Right cardiac atrium (tissue), 5 donors: ENCODE measurements around the gene BSND. TPM values are rescaled to one million over a fixed set of nuclear protein-coding genes. Genes with fewer than 3 reads are reported as not detected.

Experiments used
- ATAC-seq, 2 donors: fragments of 200-7000 bp; cut with Tn5 transposase; one replicate each; pipeline versions ENCODE4 v1.8.0 to v1.9.1; 2020; ENCODE audit warnings: moderate library complexity in 2 of 2, mild to moderate bottlenecking in 1 of 2
- DNase-seq, 3 donors: peaks; one replicate each; pipeline ENCODE4 v3.0.0-alpha.2; 2020
- H3K27ac ChIP-seq: one replicate; pipeline ENCODE4 v1.5.1; 2013; ENCODE audit warnings: mild to moderate bottlenecking, low read length, control low read depth, moderate library complexity
- H3K27me3 ChIP-seq: one replicate; pipeline ENCODE4 v1.6.1; 2013; ENCODE audit not compliant: control insufficient read depth, insufficient read depth
- H3K4me1 ChIP-seq: one replicate; pipeline ENCODE4 v1.6.1; 2013; ENCODE audit warnings: low read length; ENCODE audit not compliant: control insufficient read depth, insufficient read depth
- H3K4me3 ChIP-seq: one replicate; pipeline ENCODE4 v1.5.1; 2013; ENCODE audit warnings: low read length, control low read depth
- H3K9me3 ChIP-seq: one replicate; pipeline ENCODE4 v1.6.1; 2013; ENCODE audit warnings: low read length; ENCODE audit not compliant: control insufficient read depth
- WGBS: extraction: QIAGEN DNeasy Blood & Tissue Kit; methylation state at CpG from one replicate; pipeline ENCODE4 v1.1.7; 2013; 5-methylcytosine and 5-hydroxymethylcytosine counted together
- intact Hi-C, 4 donors: fragments of 100-400 bp; cut with DNase I; formaldehyde crosslinking; loops; one replicate each; pipeline versions ENCODE4 v1.11.0 to v1.14.0; 2022 to 2023
- long read RNA-seq, 4 donors: library from polyadenylated mRNA; unstranded; transcript quantifications; one replicate each; pipeline ENCODE4 v2.0.0, GENCODE V29; 2020 to 2021
- polyA plus RNA-seq: library from polyadenylated mRNA; stranded (reverse); fragments of 200-250 nt; gene quantifications from one replicate; pipeline ENCODE4 v1.2.3, GENCODE V29; 2013
- total RNA-seq, 4 donors: library from RNA; stranded (reverse); fragmentation: NEBNext Ultra II Directional; extraction: Animal tissue kit (Norgen Biotek cat#: 25700); gene quantifications; one replicate each; pipeline ENCODE4 v1.2.1, GENCODE V29; 2021
- donor health status: healthy with polysubstance abuse.
- donor health status: DM: no; HTN: yes; CAD: no.
- donor health status: DM: no; HTN: no; CAD: no.
- donor health status: DM: no; HTN: yes; CAD: no; lungs with severe emphysema.
- donor health status: DM: yes; HTN: yes; CAD: no.

Gene BSND
- total RNA-seq (not detected), polyA plus RNA-seq (not detected)
- long read RNA-seq, donor 1 = 0 reads
- long read RNA-seq, donor 2 = 0 reads
- long read RNA-seq, donor 3 = 0 reads
- long read RNA-seq, donor 4 = 0 reads

DNA sequence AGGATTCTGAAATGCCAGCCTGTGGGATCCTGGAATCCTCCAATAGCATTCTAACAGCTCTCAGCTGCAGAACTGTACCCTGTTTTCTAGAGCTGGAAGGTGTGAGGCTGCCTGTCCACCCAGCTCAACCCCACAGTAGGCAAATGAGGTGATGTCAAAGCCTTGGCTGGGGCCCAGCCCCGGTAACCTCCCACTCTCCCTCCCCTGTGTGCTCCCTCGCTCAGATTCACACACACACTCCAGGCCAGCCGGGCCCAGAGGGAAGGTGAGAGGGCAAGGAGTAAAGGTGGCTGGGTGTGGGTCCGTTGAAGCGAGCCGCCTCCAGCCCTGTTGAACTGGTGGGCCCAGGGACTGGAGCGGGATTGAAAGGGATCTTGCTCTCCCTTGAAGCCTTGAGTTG, at the start of gene BSND:
Gene BSND, plus strand, starts transcription at position 257 of the 400 bp plus-strand sequence. CDS start 254 bp downstream, outside the sequence.
- ATAC-seq (no peak), DNase-seq (peak in 1 of 3 donors; percentile 37)
- no peaks in the 10 kb centered on the region for H3K27me3 ChIP-seq
- H3K4me3 ChIP-seq = no peak within 1 kb of the TSS
- H3K9me3 ChIP-seq = no peaks in the 10 kb centered on the region
- H3K27ac ChIP-seq = no peak within 1 kb of the TSS
- WGBS = 63% methylated on average over 7 of the region's 7 CpGs
- intact Hi-C loops = loop anchor here in 2 of 4 donors (5.0 kb wide), 1 partner anchor 46 kb away; no protein-coding TSS in a partner anchor
- no peaks in the 10 kb centered on the region for H3K4me1 ChIP-seq

DNA sequence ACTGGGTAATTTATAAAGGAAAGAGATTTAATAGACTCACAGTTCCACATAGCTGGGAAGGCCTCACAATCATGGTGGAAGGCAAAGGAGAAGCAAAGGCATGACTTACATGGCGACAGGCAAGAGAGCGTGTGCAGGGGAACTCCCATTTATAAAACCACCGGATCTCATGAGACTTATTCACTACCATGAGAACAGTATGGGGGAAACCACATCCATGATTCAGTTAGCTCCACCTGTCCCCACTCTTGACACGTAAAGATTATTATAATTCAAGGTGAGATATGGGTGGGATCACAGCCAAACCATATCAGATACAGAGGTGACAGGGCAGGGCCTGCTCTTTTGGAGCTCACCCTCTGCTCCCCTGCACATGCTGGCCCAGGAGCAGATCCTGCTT, 49.7 kb upstream of the BSND start:
- peaks cover 3% of the 10 kb centered on the region for H3K4me1 ChIP-seq
- H3K27ac ChIP-seq = no peak overlapping the region
- DNase-seq (no peak), ATAC-seq (no peak)
- no peak overlapping the region for H3K4me3 ChIP-seq
- intact Hi-C loops = no loop called here
- no peaks in the 10 kb centered on the region for H3K27me3 ChIP-seq
- 85% methylated on average over 4 of the region's 4 CpGs for WGBS
- no peaks in the 10 kb centered on the region for H3K9me3 ChIP-seq

DNA sequence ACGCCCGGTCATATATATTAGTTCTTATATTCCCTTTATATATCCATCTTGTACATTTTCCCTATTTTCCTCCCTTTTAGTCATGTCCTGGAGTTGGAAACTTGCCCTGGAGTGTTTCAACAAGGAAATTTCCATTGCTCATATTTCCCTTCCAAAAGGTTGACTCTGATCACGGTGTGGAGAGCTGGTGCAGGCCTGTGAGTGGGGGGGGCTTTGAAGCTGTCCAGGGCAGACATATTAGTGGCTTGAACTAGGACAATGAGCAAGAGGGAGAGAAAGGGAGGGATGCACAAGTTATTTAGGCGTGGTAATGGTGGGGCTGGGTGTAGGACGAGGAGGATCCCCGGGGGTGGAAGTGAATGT, 48.7 kb upstream of the BSND start:
- 51% methylated on average over 6 of the region's 6 CpGs for WGBS
- H3K27me3 ChIP-seq = no peaks in the 10 kb centered on the region
- no peak overlapping the region for H3K4me3 ChIP-seq
- peaks cover 3% of the 10 kb centered on the region for H3K4me1 ChIP-seq
- no peaks in the 10 kb centered on the region for H3K9me3 ChIP-seq
- DNase-seq (no peak), ATAC-seq (peak in 1 of 2 donors; percentile 82)
- no peak overlapping the region for H3K27ac ChIP-seq
- intact Hi-C loops = loop anchor here (2.0 to 5.0 kb wide), 3 partner anchors 47 to 72 kb away; partner anchors contain the start of gene BSND (in 2 of the 4)

DNA sequence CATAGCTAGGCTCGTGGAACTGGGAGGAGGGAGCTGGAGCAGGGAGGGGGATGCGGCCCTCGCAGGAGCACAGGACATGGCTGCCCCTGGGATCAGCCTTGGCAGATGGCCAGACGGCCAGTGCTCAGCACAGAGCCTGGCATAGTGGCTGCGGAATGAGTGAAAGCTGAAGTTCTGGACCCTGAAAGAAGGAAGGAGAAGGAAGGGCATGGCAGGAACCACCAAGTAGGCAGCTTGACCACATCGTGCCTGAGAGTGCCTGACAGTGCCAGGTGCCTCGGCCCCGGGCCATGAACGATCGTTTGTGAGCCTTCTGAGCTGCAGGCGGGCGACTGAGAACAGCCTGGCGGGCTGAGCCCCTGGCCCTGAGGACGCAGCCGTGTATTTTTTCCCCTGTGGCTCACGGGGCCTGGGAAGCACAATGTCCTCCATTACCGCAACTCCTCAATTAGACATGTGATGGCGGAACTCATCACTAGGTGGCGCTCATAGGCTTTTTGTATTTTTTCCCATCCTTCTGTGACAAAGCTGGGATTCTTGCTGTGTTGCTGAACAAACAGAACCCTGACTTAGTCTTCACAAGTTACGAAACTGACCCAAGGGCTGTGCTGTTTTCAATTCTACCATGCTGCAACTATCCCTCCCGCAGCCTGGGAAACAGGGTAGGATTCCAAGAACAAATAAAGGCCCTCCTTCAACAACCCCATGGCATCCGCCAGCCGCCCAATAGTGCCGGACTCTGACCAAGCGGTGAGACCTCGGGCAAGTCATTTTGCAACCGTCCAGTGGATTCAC, 48.2 kb upstream of the BSND start:
- peaks cover 3% of the 10 kb centered on the region for H3K4me1 ChIP-seq
- H3K4me3 ChIP-seq = no peak overlapping the region
- ATAC-seq (peak; percentile 87), DNase-seq (peak; percentile 72 to 84 (median 80))
- H3K27ac ChIP-seq = peak overlapping the region; percentile 65
- intact Hi-C loops = loop anchor here (2.0 to 5.0 kb wide), 3 partner anchors 46 to 72 kb away; partner anchors contain the start of gene BSND (in 2 of the 4)
- 23% methylated on average over 27 of the region's 27 CpGs for WGBS
- H3K27me3 ChIP-seq = no peaks in the 10 kb centered on the region
- H3K9me3 ChIP-seq = no peaks in the 10 kb centered on the region

DNA sequence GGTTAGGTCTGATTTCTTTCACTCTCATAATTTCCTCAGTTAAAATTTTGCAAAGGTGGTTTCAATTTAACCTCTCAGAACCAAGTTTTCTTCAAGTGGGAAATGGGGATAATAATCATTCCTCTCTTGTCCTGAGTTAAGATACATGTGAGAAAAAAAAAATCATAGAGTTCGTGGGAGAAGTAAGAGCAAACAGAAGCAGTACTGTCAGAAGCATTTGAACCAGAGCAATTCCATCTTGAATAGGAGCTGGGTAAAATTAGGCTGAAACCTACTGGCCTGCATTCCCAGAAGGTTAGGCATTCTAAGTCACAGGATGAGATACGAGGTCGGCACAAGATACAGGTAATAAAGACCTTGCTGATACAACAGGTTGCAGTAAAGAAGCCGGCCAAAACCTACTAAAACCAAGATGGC, 46.9 kb upstream of the BSND start:
- ATAC-seq (no peak), DNase-seq (no peak)
- Histone ChIP-seq H3K4me3 (no peak overlapping the region), H3K9me3 (no peaks in the 10 kb centered on the region), H3K27ac (no peak overlapping the region), H3K27me3 (no peaks in the 10 kb centered on the region), H3K4me1 (peaks cover 3% of the 10 kb centered on the region)
- intact Hi-C loops = loop anchor here (2.0 to 5.0 kb wide), 3 partner anchors 45 to 70 kb away; partner anchors contain the start of gene BSND (in 2 of the 4)
- WGBS = 91% methylated on average over 4 of the region's 4 CpGs

DNA sequence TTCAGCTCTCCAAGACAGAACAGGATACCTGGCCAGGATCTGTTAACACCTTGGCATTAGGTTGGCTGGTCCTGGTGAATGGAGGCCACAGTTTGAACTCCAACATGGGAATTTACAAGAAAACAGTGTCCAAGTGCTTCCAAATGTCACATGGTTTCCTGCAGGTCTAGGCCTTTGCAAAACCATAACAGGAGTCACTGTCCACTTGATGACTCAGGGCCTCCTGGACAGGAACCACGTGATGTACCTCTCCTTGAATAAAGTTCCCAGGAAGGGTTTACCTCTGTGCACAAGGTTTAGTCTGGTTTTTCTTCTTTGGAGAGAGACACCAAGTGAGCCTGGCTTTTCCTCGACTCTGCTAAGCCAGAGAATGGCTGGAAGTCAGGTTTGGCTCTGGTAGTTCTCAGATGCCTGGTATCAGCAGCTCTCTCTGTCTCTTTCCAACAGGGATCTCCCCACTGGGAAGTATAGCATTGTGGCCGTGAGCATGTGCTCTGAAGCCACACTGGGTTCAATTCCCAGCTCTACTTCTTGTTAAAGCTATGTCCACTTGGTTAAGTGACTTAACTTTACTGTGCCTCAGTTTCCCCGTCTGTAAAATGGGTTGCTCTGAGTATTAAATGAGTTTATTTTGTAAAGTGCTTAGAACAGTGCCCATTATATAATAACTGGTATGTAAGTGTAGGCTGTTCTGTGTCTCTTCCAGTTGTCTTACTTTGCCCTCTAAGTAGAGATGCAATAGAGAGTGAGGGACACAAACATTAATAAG, 45.6 kb upstream of the BSND start:
- no peak for DNase-seq
- WGBS = 77% methylated on average over 4 of the region's 4 CpGs
- intact Hi-C loops = loop anchor here in 2 of 4 donors (5.0 kb wide), 2 partner anchors 44 to 69 kb away; partner anchors contain the start of gene BSND (in 2 of the 2)
- no peak overlapping the region for H3K27ac ChIP-seq
- no peaks in the 10 kb centered on the region for H3K9me3 ChIP-seq
- H3K4me1 ChIP-seq = peaks cover 3% of the 10 kb centered on the region
- H3K27me3 ChIP-seq = no peaks in the 10 kb centered on the region
- H3K4me3 ChIP-seq = no peak overlapping the region
- ATAC-seq = no peak

DNA sequence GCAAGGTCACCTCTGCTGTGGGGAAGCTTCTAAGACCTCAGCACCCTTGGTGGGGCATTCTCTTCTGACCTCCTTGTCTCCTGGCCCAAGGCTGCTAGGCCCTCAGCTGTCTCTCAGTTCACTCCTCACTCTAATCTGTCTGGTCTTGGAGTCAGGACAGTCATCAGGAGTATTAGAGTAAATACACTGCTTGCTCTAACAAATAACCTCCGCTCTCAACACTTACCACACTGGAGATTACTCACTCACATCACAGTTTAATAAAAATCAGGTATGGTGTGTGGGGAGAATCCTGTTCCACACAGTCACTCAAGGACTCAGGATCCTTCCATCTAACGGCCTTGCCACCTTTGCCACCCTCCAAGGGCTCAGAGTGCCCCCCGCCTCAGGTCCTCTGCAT, 44.9 kb upstream of the BSND start:
- intact Hi-C loops = loop anchor here in 2 of 4 donors (5.0 kb wide), 2 partner anchors 43 to 68 kb away; partner anchors contain the start of gene BSND (in 2 of the 2)
- WGBS = 75% methylated on average over 3 of the region's 3 CpGs
- Histone ChIP-seq H3K4me3 (no peak overlapping the region), H3K4me1 (peaks cover 3% of the 10 kb centered on the region), H3K27ac (no peak overlapping the region), H3K9me3 (no peaks in the 10 kb centered on the region), H3K27me3 (no peaks in the 10 kb centered on the region)
- ATAC-seq = no peak
- DNase-seq = no peak

DNA sequence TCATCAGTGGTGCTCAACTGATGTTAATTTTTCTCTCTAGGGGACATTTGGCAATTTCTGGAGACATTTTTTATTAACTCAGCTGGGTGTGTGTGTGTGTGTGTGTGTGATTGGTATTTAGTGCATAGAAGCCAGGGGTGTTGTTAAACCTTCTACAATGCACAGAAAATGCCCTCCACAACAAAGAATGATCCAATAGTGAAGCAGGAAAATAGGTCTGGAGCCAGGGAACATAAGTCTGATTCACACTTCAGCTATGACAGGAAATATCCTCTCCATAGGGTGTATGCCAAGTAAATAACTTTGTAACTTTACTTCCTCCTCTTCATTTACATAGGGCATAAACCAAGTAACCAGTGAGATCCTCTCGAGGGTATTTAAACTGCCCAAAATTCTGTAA, 43.4 kb upstream of the BSND start:
- 70% methylated on average over 1 of the region's 1 CpG for WGBS
- Histone ChIP-seq H3K27me3 (no peaks in the 10 kb centered on the region), H3K4me3 (no peak overlapping the region), H3K9me3 (no peaks in the 10 kb centered on the region), H3K4me1 (peaks cover 2% of the 10 kb centered on the region), H3K27ac (no peak overlapping the region)
- DNase-seq (no peak), ATAC-seq (no peak)
- intact Hi-C loops = no loop called here

DNA sequence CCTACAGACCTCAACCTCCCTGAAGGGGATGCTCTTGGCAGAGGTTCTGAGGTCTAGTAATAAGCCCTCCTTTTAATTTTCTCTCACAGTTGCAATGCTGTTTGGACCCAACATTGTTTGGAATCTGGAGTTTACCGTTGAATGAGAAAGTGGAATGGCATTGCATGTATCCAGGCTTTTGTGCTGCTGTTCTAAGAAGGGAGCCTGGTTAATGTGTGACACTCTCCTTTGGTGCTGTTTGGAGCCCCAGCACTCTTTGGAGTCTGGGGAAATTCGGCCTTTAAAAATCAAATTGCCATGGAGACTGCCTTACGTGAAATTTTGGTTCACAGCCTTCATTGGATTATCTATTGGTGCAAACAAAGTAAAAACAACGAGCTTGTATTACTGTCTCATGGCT, 42.0 kb upstream of the BSND start:
- Histone ChIP-seq H3K4me3 (no peak overlapping the region), H3K4me1 (no peaks in the 10 kb centered on the region), H3K9me3 (no peaks in the 10 kb centered on the region), H3K27me3 (no peaks in the 10 kb centered on the region), H3K27ac (no peak overlapping the region)
- 89% methylated on average over 4 of the region's 4 CpGs for WGBS
- intact Hi-C loops = no loop called here
- ATAC-seq = no peak
- no peak for DNase-seq

DNA sequence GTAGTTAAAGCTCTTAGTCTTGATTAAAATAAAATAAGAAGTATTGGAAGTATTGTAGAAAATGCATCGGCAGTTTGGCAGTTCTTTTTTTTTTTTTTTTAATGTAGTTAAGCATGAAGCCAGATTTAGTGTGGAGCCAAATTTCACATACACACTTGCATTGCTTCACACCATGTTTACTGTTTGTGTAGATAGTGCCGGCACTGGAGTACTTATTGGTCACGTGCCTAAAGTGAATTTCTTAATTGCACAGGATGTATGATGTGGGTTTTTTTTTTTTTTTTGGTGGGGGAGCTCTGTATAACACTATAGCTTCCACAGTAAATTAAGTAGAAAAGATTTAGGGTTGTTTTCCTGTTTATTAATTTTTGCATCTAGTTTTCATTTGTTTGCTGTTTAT, 39.5 kb upstream of the BSND start:
- WGBS = 38% methylated on average over 3 of the region's 3 CpGs
- no peak for DNase-seq
- intact Hi-C loops = no loop called here
- no peak overlapping the region for H3K4me3 ChIP-seq
- ATAC-seq = no peak
- no peaks in the 10 kb centered on the region for H3K4me1 ChIP-seq
- no peaks in the 10 kb centered on the region for H3K27me3 ChIP-seq
- no peak overlapping the region for H3K27ac ChIP-seq
- no peaks in the 10 kb centered on the region for H3K9me3 ChIP-seq
